ENCODE results near the gene INHBE.
"Not testable (repeated sequence)": the region's sequence is repeated elsewhere in the genome, so short reads cannot be mapped to it uniquely, and the experiment has no call there.

INHBE gene

DNA sequence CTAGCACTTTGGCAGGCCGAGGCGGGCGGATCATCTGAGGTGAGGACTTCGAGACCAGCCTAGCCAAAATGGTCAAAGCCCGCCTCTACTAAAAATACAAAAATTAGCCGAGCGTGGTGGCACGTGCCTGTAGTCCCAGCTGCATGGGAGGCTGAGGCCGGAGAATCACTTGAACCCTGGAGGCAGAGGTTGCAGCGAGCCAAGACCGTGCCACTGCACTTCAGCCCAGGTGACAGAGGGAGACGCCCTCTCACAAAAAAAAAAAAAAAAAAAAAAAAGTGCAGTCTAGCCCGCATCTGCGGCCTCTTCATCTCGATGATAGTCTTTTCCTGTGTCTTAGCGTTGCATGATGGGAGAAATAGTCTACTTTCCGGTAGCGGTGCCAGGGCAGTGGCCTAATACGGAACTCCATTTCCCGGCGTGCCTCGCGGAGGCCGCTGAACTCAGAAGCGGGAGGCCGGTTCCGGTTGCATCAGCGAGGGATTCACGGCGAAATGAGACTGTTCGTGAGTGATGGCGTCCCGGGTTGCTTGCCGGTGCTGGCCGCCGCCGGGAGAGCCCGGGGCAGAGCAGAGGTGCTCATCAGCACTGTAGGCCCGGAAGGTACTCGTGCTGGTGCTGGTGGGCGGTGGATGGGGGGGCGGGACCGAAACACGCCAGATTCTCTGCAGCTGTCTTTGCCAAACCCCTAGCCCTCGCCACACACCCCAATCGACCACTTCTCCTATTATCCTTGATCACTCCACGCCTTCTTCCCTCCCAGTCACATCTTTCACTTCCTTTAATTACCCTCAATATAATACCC lies 32.7 kb downstream of the INHBE start, which contains the start of gene MARS1:
Gene MARS1, plus strand, starts transcription at position 472 of the 805 bp plus-strand sequence. Its CDS starts 23 bp downstream, at position 495.
- peak within 1 kb of the TSS; percentile 96 for H3K4me3 ChIP-seq (ENCODE audit: control insufficient read depth, low read depth, low read length)
- TF ChIP-seq, protein P1, sequence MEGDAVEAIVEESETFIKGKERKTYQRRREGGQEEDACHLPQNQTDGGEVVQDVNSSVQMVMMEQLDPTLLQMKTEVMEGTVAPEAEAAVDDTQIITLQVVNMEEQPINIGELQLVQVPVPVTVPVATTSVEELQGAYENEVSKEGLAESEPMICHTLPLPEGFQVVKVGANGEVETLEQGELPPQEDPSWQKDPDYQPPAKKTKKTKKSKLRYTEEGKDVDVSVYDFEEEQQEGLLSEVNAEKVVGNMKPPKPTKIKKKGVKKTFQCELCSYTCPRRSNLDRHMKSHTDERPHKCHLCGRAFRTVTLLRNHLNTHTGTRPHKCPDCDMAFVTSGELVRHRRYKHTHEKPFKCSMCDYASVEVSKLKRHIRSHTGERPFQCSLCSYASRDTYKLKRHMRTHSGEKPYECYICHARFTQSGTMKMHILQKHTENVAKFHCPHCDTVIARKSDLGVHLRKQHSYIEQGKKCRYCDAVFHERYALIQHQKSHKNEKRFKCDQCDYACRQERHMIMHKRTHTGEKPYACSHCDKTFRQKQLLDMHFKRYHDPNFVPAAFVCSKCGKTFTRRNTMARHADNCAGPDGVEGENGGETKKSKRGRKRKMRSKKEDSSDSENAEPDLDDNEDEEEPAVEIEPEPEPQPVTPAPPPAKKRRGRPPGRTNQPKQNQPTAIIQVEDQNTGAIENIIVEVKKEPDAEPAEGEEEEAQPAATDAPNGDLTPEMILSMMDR (IDR thresholded peaks at IDR 0.05; ENCODE audit: control insufficient read depth, insufficient read depth, low read depth, low read length, missing control alignments), result no peak

DNA sequence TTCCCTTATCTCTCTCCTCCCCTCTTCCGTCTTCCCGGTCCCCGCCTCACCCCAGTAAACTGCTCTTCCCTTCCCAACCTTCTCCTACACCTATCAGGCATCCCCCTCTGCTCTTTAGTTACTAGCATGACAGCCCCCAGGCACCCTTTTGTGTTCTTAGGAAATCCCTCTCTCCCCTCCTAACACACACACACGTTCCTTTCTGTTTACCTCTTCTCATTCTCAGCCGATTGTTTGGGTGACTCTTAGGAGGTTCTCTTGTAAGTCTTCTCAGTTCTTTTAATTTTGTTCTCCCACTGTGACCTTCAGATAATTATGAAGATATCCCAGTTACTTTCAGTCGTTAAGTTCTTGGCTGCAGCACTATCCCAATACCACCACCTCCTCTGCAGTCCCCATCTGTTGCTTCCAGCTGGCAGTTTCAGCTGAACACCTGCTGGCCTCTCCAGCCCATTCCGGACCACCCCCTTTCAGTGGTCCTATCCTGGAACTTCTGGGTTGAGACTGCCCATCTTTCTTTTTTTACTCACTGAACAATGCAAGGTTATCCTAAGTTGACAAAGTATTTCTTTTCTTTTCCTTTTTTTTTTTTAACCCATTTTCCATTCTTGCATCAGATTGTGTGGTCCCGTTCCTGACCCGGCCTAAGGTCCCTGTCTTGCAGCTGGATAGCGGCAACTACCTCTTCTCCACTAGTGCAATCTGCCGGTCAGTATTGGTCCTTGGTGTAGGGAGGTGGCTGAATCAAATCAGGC lies 33.5 kb downstream of the INHBE start:
- no peak for DNase-seq (ENCODE audit: low read depth)
- H3K4me3 ChIP-seq (ENCODE audit: control insufficient read depth, low read depth, low read length), result peak overlapping the region; percentile 96
- TF ChIP-seq, protein P1 (IDR thresholded peaks at IDR 0.05; ENCODE audit: control insufficient read depth, insufficient read depth, low read depth, low read length, missing control alignments), result no peak

More for the DNA sequence above, 32.7 kb downstream of the INHBE start, which contains the start of gene MARS1:
- peak; percentile 85 for DNase-seq (ENCODE audit: low read depth)

DNA sequence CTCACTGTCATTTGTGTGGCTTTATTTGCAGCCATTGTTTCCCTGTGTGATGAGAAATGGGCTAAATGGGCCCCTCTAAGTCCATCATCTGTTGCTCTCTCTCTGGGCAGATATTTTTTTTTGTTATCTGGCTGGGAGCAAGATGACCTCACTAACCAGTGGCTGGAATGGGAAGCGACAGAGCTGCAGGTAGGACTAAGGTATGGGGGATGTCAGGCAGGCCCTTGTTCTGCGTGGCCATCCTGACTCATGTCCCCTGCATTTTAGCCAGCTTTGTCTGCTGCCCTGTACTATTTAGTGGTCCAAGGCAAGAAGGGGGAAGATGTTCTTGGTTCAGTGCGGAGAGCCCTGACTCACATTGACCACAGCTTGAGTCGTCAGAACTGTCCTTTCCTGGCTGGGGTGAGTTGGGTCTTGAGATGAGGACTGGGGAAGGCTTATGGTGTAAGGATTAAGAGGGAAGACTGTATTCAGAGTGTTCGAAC lies 34.1 kb downstream of the INHBE start:
- peak overlapping the region; percentile 96 for H3K4me3 ChIP-seq (ENCODE audit: control insufficient read depth, low read depth, low read length)
- TF ChIP-seq, protein P1 (IDR thresholded peaks at IDR 0.05; ENCODE audit: control insufficient read depth, insufficient read depth, low read depth, low read length, missing control alignments), result no peak
- no peak for DNase-seq (ENCODE audit: low read depth)

DNA sequence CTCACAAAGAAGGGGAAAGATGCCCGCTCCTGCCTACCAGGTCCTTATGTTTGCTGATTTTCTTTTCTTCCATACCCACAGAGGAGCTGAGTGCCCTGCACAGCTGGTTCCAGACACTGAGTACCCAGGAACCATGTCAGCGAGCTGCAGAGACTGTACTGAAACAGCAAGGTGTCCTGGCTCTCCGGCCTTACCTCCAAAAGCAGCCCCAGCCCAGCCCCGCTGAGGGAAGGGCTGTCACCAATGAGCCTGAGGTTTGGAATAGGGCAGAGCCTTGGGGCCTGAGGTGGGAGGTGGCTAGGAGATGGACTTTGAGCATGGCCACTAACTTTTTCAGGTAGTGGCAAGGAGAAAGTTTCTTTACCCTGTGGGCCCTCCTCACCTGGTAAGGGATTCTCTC lies 35.0 kb downstream of the INHBE start:
- H3K4me3 ChIP-seq (ENCODE audit: control insufficient read depth, low read depth, low read length), result no peak overlapping the region
- no peak for DNase-seq (ENCODE audit: low read depth)
- TF ChIP-seq, protein P1 (IDR thresholded peaks at IDR 0.05; ENCODE audit: control insufficient read depth, insufficient read depth, low read depth, low read length, missing control alignments), result no peak

DNA sequence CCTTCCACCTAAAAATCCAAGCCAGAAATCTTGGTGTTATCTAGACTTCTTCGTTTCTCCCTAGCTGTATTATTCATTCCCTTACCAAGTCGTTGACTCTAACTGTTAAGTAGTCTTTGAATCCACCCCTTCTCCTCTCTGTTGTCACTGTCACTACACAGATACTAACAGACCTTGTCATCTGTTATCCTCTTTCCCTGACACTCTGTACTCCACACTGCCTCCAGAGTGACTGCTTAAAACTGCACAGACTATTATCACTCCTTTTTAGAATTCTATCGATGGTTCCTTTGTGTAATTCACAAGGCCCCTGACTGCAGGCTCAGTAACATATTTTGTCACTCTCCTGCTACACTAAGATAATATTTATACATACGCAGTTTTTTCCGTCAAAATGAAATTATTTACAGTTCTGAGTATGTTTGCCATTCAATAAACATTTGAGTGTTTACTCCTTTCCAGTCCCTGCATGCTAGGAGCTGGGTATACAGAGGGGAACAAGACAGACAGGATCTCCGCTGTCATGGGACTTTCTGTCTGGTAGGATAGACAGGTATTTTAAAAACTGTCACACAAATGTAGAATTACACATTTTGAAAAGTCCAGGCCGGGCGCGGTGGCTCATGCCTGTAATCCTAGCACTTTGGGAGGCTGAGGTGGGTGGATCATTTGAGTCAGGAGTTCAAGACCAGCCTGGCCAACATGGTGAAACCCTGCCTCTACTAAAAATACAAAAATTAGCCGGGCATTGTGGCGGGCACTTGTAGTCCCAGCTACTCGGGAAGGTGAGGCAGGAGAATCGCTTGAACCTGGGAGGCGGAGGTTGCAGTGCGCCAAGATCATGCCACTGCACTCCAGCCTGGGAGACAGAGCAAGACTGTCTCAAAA lies 36.5 kb downstream of the INHBE start:
- H3K4me3 ChIP-seq (ENCODE audit: control insufficient read depth, low read depth, low read length), result no peak overlapping the region
- TF ChIP-seq, protein P1 (IDR thresholded peaks at IDR 0.05; ENCODE audit: control insufficient read depth, insufficient read depth, low read depth, low read length, missing control alignments), result no peak
- no peak for DNase-seq (ENCODE audit: low read depth)

DNA sequence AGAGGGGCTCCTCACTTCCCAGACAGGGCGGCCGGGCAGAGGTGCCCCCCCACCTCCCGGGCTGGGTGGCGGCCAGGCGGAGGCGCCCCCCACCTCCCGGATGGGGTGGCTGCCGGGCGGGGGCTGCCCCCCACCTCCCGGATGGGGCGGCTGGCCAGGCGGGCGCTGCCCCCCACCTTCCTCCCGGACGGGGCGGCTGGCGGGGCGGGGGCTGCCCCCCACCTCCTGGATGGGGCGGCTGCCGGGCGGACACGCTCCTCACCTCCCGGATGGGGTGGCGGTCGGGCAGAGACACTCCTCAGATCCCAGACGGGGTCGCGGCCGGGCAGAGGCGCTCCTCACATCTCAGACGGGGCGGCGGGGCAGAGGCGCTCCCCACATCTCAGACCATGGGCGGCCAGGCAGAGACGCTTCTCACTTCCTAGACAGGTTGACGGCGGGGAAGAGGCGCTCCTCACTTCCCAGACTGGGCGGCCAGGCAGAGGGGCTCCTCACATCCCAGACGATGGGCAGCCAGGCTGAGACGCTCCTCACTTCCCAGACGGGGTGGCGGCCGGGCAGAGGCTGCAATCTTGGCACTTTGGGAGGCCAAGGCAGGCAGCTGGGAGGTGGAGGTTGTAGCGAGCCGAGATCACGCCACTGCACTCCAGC lies 40.1 kb downstream of the INHBE start:
- not testable (repeated sequence) for DNase-seq (ENCODE audit: low read depth)

More for the DNA sequence above, 40.1 kb downstream of the INHBE start:
- H3K4me3 ChIP-seq (ENCODE audit: control insufficient read depth, low read depth, low read length), result not testable (repeated sequence)
